SU-DHL-6 (cell line): ENCODE data around the gene G6PD.

ENCODE experiments used
- H2AFZ ChIP-seq: fragments of 200-600 bp; sonication (generic); 2 replicates; pipeline ENCODE4 v1.6.1; 2014; ENCODE audit warnings: low read depth, mild to moderate bottlenecking, moderate library complexity, mixed read lengths, antibody characterized with exemption, low read length; ENCODE audit not compliant: severe bottlenecking
- H3F3A ChIP-seq: fragments of 200-600 bp; shearing (Covaris generic); 2 replicates; pipeline ENCODE4 v1.6.0; 2016; ENCODE audit warnings: antibody characterized with exemption, mild to moderate bottlenecking; ENCODE audit not compliant: insufficient read depth
- H3K27ac ChIP-seq: fragments of 200-600 bp; sonication (generic); 2 replicates; pipeline ENCODE4 v1.5.1; 2016; ENCODE audit warnings: low read depth, mild to moderate bottlenecking, low read length, moderate library complexity, mixed read lengths
- H3K27me3 ChIP-seq: fragments of 200-600 bp; sonication (generic), shearing (Covaris generic); 2 replicates; pipeline ENCODE4 v1.6.0; 2014; ENCODE audit warnings: mild to moderate bottlenecking, low read length
- H3K36me3 ChIP-seq: fragments of 200-600 bp; sonication (generic); 2 replicates; pipeline ENCODE4 v1.6.1; 2014; ENCODE audit warnings: mild to moderate bottlenecking, low read length, mixed read lengths
- H3K4me2 ChIP-seq: fragments of 300-600, 200-600 bp; shearing (Covaris generic), sonication (generic); 2 replicates; pipeline ENCODE4 v1.6.0; 2014; ENCODE audit warnings: low read length, low read depth, mild to moderate bottlenecking; ENCODE audit not compliant: poor library complexity, severe bottlenecking
- H3K4me3 ChIP-seq: fragments of 200-600 bp; sonication (generic); 2 replicates; pipeline ENCODE4 v1.5.1; 2014; ENCODE audit warnings: antibody characterized with exemption, low read length, mild to moderate bottlenecking, mixed read lengths; ENCODE audit not compliant: insufficient read depth, poor library complexity, severe bottlenecking
- H3K79me2 ChIP-seq: fragments of 200-600 bp; sonication (generic); 2 replicates; pipeline ENCODE4 v1.6.1; 2014; ENCODE audit warnings: mild to moderate bottlenecking, low read length, moderate library complexity; ENCODE audit not compliant: insufficient read depth
- H3K9ac ChIP-seq: fragments of 200-600 bp; sonication (generic); 2 replicates; pipeline ENCODE4 v1.7.0; 2014; ENCODE audit warnings: mild to moderate bottlenecking, low read length
- H3K9me2 ChIP-seq: fragments of 200-600 bp; sonication (generic); replicated peaks from 2 replicates; pipeline ENCODE4 v1.6.1; 2014; ENCODE audit warnings: low read length; ENCODE audit not compliant: insufficient read depth
- H3K9me3 ChIP-seq: fragments of 200-600 bp; sonication (generic); 2 replicates; pipeline ENCODE4 v1.6.1; 2014; ENCODE audit warnings: low read length, mixed read lengths; ENCODE audit not compliant: insufficient read depth
- H4K20me1 ChIP-seq: fragments of 200-600 bp; sonication (generic); 2 replicates; pipeline ENCODE4 v1.6.1; 2014; ENCODE audit warnings: low read depth, mild to moderate bottlenecking, antibody characterized with exemption, low read length, moderate library complexity, mixed read lengths
- CTCF ChIP-seq: fragments of 200-600 bp; sonication (generic); IDR thresholded peaks from one replicate; pipeline ENCODE4 v1.5.1; 2017; ENCODE audit warnings: antibody characterized with exemption, mild to moderate bottlenecking, low read length, moderate library complexity; ENCODE audit not compliant: insufficient read depth, poor library complexity, severe bottlenecking
- EZH2phosphoT487 ChIP-seq: fragments of 200-600 bp; sonication (generic), shearing (Covaris generic); conservative IDR thresholded peaks from 2 replicates; pipeline ENCODE4 v1.6.1; 2018; ENCODE audit warnings: mild to moderate bottlenecking, antibody characterized with exemption, low read length, moderate library complexity, mixed read lengths

The G6PD gene

GRCh38 chrX:154515090-154515965 lies 31.3 kb downstream of the G6PD start:
- peak overlapping the region; percentile 83 for H3K4me2 ChIP-seq
- H3K9ac ChIP-seq, result peak overlapping the region; percentile 74
- no peaks in the 10 kb centered on the region for H4K20me1 ChIP-seq
- no peaks in the 10 kb centered on the region for H3F3A ChIP-seq
- no peaks in the 10 kb centered on the region for H3K79me2 ChIP-seq
- H3K27me3 ChIP-seq, result no peaks in the 10 kb centered on the region
- peak overlapping the region; percentile 74 for H3K4me3 ChIP-seq
- TF ChIP-seq CTCF (no peak), EZH2phosphoT487 (no peak)
- H2AFZ ChIP-seq, result peak overlapping the region; percentile 4
- H3K27ac ChIP-seq, result peak overlapping the region; percentile 26
- no peaks in the 10 kb centered on the region for H3K9me2 ChIP-seq
- no peaks in the 10 kb centered on the region for H3K36me3 ChIP-seq
- H3K9me3 ChIP-seq, result no peaks in the 10 kb centered on the region

- no peaks in the 10 kb centered on the region for H3K9me3 ChIP-seq
Measured at GRCh38 chrX:154513716-154514115, 32.9 kb downstream of the G6PD start.

GRCh38 chrX:154512879-154513553 lies 33.6 kb downstream of the G6PD start:
- Histone ChIP-seq H3F3A (no peaks in the 10 kb centered on the region), H3K79me2 (no peaks in the 10 kb centered on the region), H4K20me1 (no peaks in the 10 kb centered on the region), H3K9me3 (no peaks in the 10 kb centered on the region), H3K4me2 (no peak overlapping the region), H3K4me3 (no peak overlapping the region), H3K27ac (no peak overlapping the region), H3K27me3 (no peaks in the 10 kb centered on the region), H2AFZ (no peak overlapping the region), H3K9ac (no peak overlapping the region), H3K9me2 (no peaks in the 10 kb centered on the region), H3K36me3 (no peaks in the 10 kb centered on the region)
- TF ChIP-seq EZH2phosphoT487 (no peak), CTCF (no peak)

More at GRCh38 chrX:154513716-154514115, 32.9 kb downstream of the G6PD start:
- H3K9me2 ChIP-seq, result no peaks in the 10 kb centered on the region
- no peaks in the 10 kb centered on the region for H3K79me2 ChIP-seq
- H3K27me3 ChIP-seq, result no peaks in the 10 kb centered on the region
- no peak overlapping the region for H3K4me2 ChIP-seq
- no peaks in the 10 kb centered on the region for H3K36me3 ChIP-seq
- no peak overlapping the region for H3K27ac ChIP-seq
- H3F3A ChIP-seq, result no peaks in the 10 kb centered on the region
- no peaks in the 10 kb centered on the region for H4K20me1 ChIP-seq
- no peak overlapping the region for H3K4me3 ChIP-seq
- no peak for TF ChIP-seq CTCF
- TF ChIP-seq EZH2phosphoT487, result no peak
- no peak overlapping the region for H3K9ac ChIP-seq
- H2AFZ ChIP-seq, result no peak overlapping the region
